Right lobe of liver (tissue), 6 donors: ENCODE results near the gene BCR. TPM values are rescaled to one million over a fixed set of nuclear protein-coding genes. Genes with fewer than 3 reads are reported as not detected.
A peak's percentile ranks its signal among the peaks of the same experiment; 100 is the strongest.

Experiments
- ATAC-seq, 4 donors: fragments of 200-7000 bp; cut with Tn5 transposase; one replicate each; pipeline ENCODE4 v1.9.1; 2020; ENCODE audit warnings: mild to moderate bottlenecking in 4 of 4, moderate library complexity in 4 of 4
- DNase-seq, 3 donors: peaks; one replicate each; pipeline ENCODE4 v3.0.0-alpha.2; 2020
- H3K27ac ChIP-seq, 3 donors: fragments of 200-600 bp; one replicate each; pipeline ENCODE4 v1.8.0; 2022
- H3K27me3 ChIP-seq, 2 donors: fragments of 200-600 bp; one replicate each; pipeline ENCODE4 v1.8.0; 2022
- H3K36me3 ChIP-seq, 4 donors: fragments of 200-600 bp; sonication (generic) in 1 of 4; one replicate each; pipeline versions ENCODE4 v1.5.1 to v1.8.0; 2017 to 2022; ENCODE audit warnings: control low read depth in 1 of 4
- H3K4me1 ChIP-seq, 4 donors: fragments of 200-600 bp; sonication (generic) in 1 of 4; one replicate each; pipeline versions ENCODE4 v1.5.1 to v1.8.0; 2017 to 2022; ENCODE audit warnings: control low read depth in 1 of 4
- H3K4me3 ChIP-seq, 3 donors: fragments of 200-600 bp; one replicate each; pipeline ENCODE4 v1.8.0; 2022
- H3K9me3 ChIP-seq, 4 donors: fragments of 200-600 bp; sonication (generic) in 1 of 4; one replicate each; pipeline versions ENCODE4 v1.5.1 to v1.8.0; 2017 to 2022; ENCODE audit warnings: control low read depth in 1 of 4
- CTCF ChIP-seq, 4 donors: fragments of 200-600 bp in 3 of 4; fragments of 450-650 bp in 1 of 4; IDR thresholded peaks; one replicate each; pipeline versions ENCODE4 v1.5.1 to v1.8.0; 2016 to 2022; ENCODE audit warnings: antibody characterized with exemption in 4 of 4, mild to moderate bottlenecking in 2 of 4
- POLR2A ChIP-seq: fragments of 450-650 bp; IDR thresholded peaks from one replicate; pipeline ENCODE4 v1.6.1; 2017; ENCODE audit warnings: antibody characterized with exemption, mild to moderate bottlenecking
- WGBS: methylation state at CpG from one replicate; pipeline ENCODE4 v1.1.6; 2018; ENCODE audit warnings: low coverage, low lambda C conversion rate; ENCODE audit not compliant: insufficient coverage; ENCODE audit errors: missing lambda C conversion rate; 5-methylcytosine and 5-hydroxymethylcytosine counted together
- intact Hi-C, 2 donors: fragments of 100-400 bp; cut with DNase I; formaldehyde crosslinking; loops; one replicate each; pipeline versions ENCODE4 v1.11.2 to v1.14.1; 2022
- total RNA-seq, 6 experiments: library from RNA; depleted of rRNA in 2 of 6; stranded (reverse); fragments of >200 nt in 2 of 6; fragmentation: NEBNext Ultra II Directional in 3 of 6; extraction: Animal tissue kit (Norgen Biotek cat#: 25700) in 3 of 6; gene quantifications; one replicate each; pipeline versions ENCODE4 v1.1.0 to v1.2.4, GENCODE V29; 2016 to 2023
- donor health status: DM: no; HTN: yes; CAD: no.
- donor health status: DM: no; HTN: no; CAD: no.
- donor health status: DM: no; HTN: no; CAD: no.
- donor health status: DM: no; HTN: yes; CAD: no.
- donor health status: DM: no; HTN: yes; CAD: no.

BCR gene
- total RNA-seq, 6 experiments from 2014 or later: 22.7 to 28.8 (median 24.3) TPM

GRCh38 chr22:23140385-23140784 is 39.9 kb upstream of the BCR start:
- no peak overlapping the region for H3K27ac ChIP-seq
- H3K36me3 ChIP-seq: no peaks in the 10 kb centered on the region
- TF ChIP-seq CTCF (IDR thresholded peaks at IDR 0.05) (no peak), POLR2A (no peak)
- ATAC-seq (no peak), DNase-seq (no peak)
- no peaks in the 10 kb centered on the region for H3K27me3 ChIP-seq
- intact Hi-C loops: no loop called here
- H3K4me1 ChIP-seq: peaks cover 0 to 7% (median 5%) of the 10 kb centered on the region in 4 donors
- H3K4me3 ChIP-seq: no peak overlapping the region
- no peaks in the 10 kb centered on the region for H3K9me3 ChIP-seq

- intact Hi-C loops: no loop called here
- DNase-seq: peak in 1 of 3 donors; percentile 49
- Histone ChIP-seq H3K27me3 (no peaks in the 10 kb centered on the region), H3K9me3 (no peaks in the 10 kb centered on the region), H3K4me3 (peak overlapping the region; percentile 6 to 46 (median 40)), H3K27ac (peak overlapping the region; percentile 24 to 76 (median 46)), H3K36me3 (no peaks in the 10 kb centered on the region), H3K4me1 (peaks cover 0 to 16% (median 8%) of the 10 kb centered on the region in 4 donors)
- no peak for TF ChIP-seq POLR2A
- TF ChIP-seq CTCF (IDR thresholded peaks at IDR 0.05): no peak
- peak in 2 of 4 donors; percentile 3 to 15 for ATAC-seq
- 46% methylated on average over 6 of the region's 9 CpGs for WGBS
Measured at GRCh38 chr22:23142546-23143105, 37.7 kb upstream of the BCR start.

- no peak for ATAC-seq
- intact Hi-C loops: no loop called here
- H3K27ac ChIP-seq: no peak overlapping the region
- TF ChIP-seq CTCF (IDR thresholded peaks at IDR 0.05) (no peak), POLR2A (no peak)
- H3K27me3 ChIP-seq: no peaks in the 10 kb centered on the region
- DNase-seq: no peak
- H3K36me3 ChIP-seq: no peaks in the 10 kb centered on the region
- H3K4me1 ChIP-seq: peaks cover 0 to 21% (median 9%) of the 10 kb centered on the region in 4 donors
- no peak overlapping the region for H3K4me3 ChIP-seq
- H3K9me3 ChIP-seq: no peaks in the 10 kb centered on the region
- 88% methylated on average over 1 of the region's 1 CpG for WGBS
Measured at GRCh38 chr22:23143119-23143518, 37.2 kb upstream of the BCR start.

- H3K4me1 ChIP-seq: peaks cover 0 to 27% (median 12%) of the 10 kb centered on the region in 4 donors
- intact Hi-C loops: no loop called here
- ATAC-seq: no peak
- H3K27me3 ChIP-seq: no peaks in the 10 kb centered on the region
- no peaks in the 10 kb centered on the region for H3K36me3 ChIP-seq
- H3K27ac ChIP-seq: no peak overlapping the region
- TF ChIP-seq CTCF (IDR thresholded peaks at IDR 0.05): no peak
- WGBS: 94% methylated on average over 4 of the region's 4 CpGs
- no peaks in the 10 kb centered on the region for H3K9me3 ChIP-seq
- no peak for DNase-seq
- H3K4me3 ChIP-seq: no peak overlapping the region
Measured at GRCh38 chr22:23144432-23144831, 35.9 kb upstream of the BCR start.
